C4-2B (cell line): ENCODE data around the gene CHCHD10.

Experiments used
- CTCF ChIP-seq: fragments of 450-650 bp; conservative IDR thresholded peaks from 2 replicates; pipeline ENCODE4 v1.5.1; 2017; ENCODE audit warnings: mild to moderate bottlenecking
- ZFX ChIP-seq: fragments of 450-650 bp; IDR thresholded peaks from 2 replicates; pipeline ENCODE4 v1.6.1; 2017

GRCh38 chr22:23777776-23778576, 10.2 kb upstream of the CHCHD10 start:
- TF ChIP-seq CTCF (no peak), ZFX (no peak)
